Liver (tissue), 9 donors: ENCODE results near the gene IL3. TPM values are rescaled to one million over a fixed set of nuclear protein-coding genes. Genes with fewer than 3 reads are reported as not detected.

Source experiments
- DNase-seq: peaks from one replicate; pipeline ENCODE4 v3.0.0-alpha.2; 2017; ENCODE audit warnings: low spot score
- H3K27ac ChIP-seq, 2 donors: one replicate each; pipeline ENCODE4 v1.7.0; 2013; ENCODE audit warnings: inconsistent platforms in 2 of 2, low read length in 2 of 2, control low read depth in 1 of 2, low read depth in 1 of 2, mild to moderate bottlenecking in 1 of 2
- H3K27me3 ChIP-seq, 4 donors: one replicate each; pipeline versions ENCODE4 v1.6.1 to v1.7.0; 2013; ENCODE audit warnings: low read length in 3 of 4, inconsistent platforms in 1 of 4, mild to moderate bottlenecking in 1 of 4, moderate library complexity in 1 of 4; ENCODE audit not compliant: control insufficient read depth in 4 of 4, insufficient read depth in 4 of 4
- H3K36me3 ChIP-seq, 4 donors: one replicate each; pipeline versions ENCODE4 v1.6.1 to v1.7.0; 2013; ENCODE audit warnings: low read length in 3 of 4, mild to moderate bottlenecking in 3 of 4, low read depth in 1 of 4, moderate library complexity in 1 of 4; ENCODE audit not compliant: control insufficient read depth in 4 of 4, insufficient read depth in 3 of 4
- H3K4me1 ChIP-seq, 4 donors: one replicate each; pipeline versions ENCODE4 v1.6.1 to v1.7.0; 2013; ENCODE audit warnings: low read length in 3 of 4, mild to moderate bottlenecking in 3 of 4, moderate library complexity in 1 of 4; ENCODE audit not compliant: control insufficient read depth in 4 of 4, insufficient read depth in 4 of 4
- H3K4me3 ChIP-seq, 3 donors: one replicate each; pipeline versions ENCODE4 v1.6.1 to v1.7.0; 2013; ENCODE audit warnings: low read length in 3 of 3, control low read depth in 1 of 3, low read depth in 1 of 3, mild to moderate bottlenecking in 1 of 3
- H3K9ac ChIP-seq, 2 donors: one replicate each; pipeline ENCODE4 v1.7.0; 2013; ENCODE audit warnings: low read length in 2 of 2, mild to moderate bottlenecking in 2 of 2, moderate library complexity in 2 of 2, control low read depth in 1 of 2, low read depth in 1 of 2
- H3K9me3 ChIP-seq, 4 donors: one replicate each; pipeline versions ENCODE4 v1.6.1 to v1.7.0; 2013; ENCODE audit warnings: low read length in 3 of 4; ENCODE audit not compliant: control insufficient read depth in 4 of 4
- EGR1 ChIP-seq, 2 donors: IDR thresholded peaks; 2 replicates each; pipeline ENCODE4 v1.6.1; 2016 to 2018; ENCODE audit warnings: antibody characterized with exemption in 2 of 2, low read depth in 2 of 2
- GABPA ChIP-seq, 2 donors: IDR thresholded peaks in 1 of 2; conservative IDR thresholded peaks in 1 of 2; 2 replicates each; pipeline ENCODE4 v1.6.1; 2016; ENCODE audit warnings: antibody characterized with exemption in 2 of 2, mild to moderate bottlenecking in 1 of 2, moderate library complexity in 1 of 2
- HNF4G ChIP-seq: IDR thresholded peaks from 2 replicates; pipeline ENCODE4 v1.6.1; 2016; ENCODE audit warnings: antibody characterized with exemption
- JUND ChIP-seq, 2 donors: IDR thresholded peaks; 2 replicates each; pipeline ENCODE4 v1.6.1; 2016; ENCODE audit warnings: antibody characterized with exemption in 2 of 2
- RAD21 ChIP-seq, 2 donors: IDR thresholded peaks; 2 replicates each; pipeline ENCODE4 v1.6.1; 2016; ENCODE audit warnings: antibody characterized with exemption in 2 of 2, mild to moderate bottlenecking in 2 of 2
- RXRA ChIP-seq, 2 donors: IDR thresholded peaks; 2 replicates each; pipeline ENCODE4 v1.6.1; 2017 to 2018; ENCODE audit warnings: antibody characterized with exemption in 2 of 2, mild to moderate bottlenecking in 1 of 2
- SP1 ChIP-seq: IDR thresholded peaks from 2 replicates; pipeline ENCODE4 v1.6.1; 2018; ENCODE audit warnings: antibody characterized with exemption, mild to moderate bottlenecking
- TAF1 ChIP-seq: conservative IDR thresholded peaks from 2 replicates; pipeline ENCODE4 v1.6.1; 2016; ENCODE audit warnings: antibody characterized with exemption, mild to moderate bottlenecking
- WGBS: extraction: QIAGEN DNeasy Blood & Tissue Kit; methylation state at CpG from one replicate; pipeline ENCODE4 v1.1.7; 2013; 5-methylcytosine and 5-hydroxymethylcytosine counted together
- polyA plus RNA-seq, 2 donors: library from polyadenylated mRNA; stranded (reverse) in 1 of 2; unstranded in 1 of 2; fragments of 200-250 nt in 1 of 2; fragments of >200 nt in 1 of 2; fragmentation: Nextera tagmentation in 1 of 2; extraction: Ambion mirVana in 1 of 2; gene quantifications; one replicate each; pipeline versions ENCODE4 v1.2.1 to v1.2.3, GENCODE V29; 2013 to 2015
- total RNA-seq, 2 donors: library from RNA; depleted of rRNA; stranded (reverse); fragments of >200 nt; gene quantifications; one replicate each; pipeline ENCODE4 v1.2.3, GENCODE V29; 2014
- TF ChIP-seq, protein P1 (sequence below): fragments of 150-350 bp; IDR thresholded peaks from 2 replicates; pipeline ENCODE4 v1.5.1; 2017; ENCODE audit warnings: improper control_type of control experiment, low read depth, low read length; ENCODE audit not compliant: missing input control
- TF ChIP-seq, protein P2 (sequence below): IDR thresholded peaks from 2 replicates; pipeline ENCODE4 v1.6.1; 2016; ENCODE audit warnings: antibody characterized with exemption
- TF ChIP-seq, protein P3 (sequence below): IDR thresholded peaks from 2 replicates; pipeline ENCODE4 v1.6.1; 2016; ENCODE audit warnings: antibody characterized with exemption
- donor health status: healthy.
- donor health status: healthy.
- donor health status: healthy.
- donor health status: healthy.
- donor health status: healthy.

Gene IL3
- total and polyA plus RNA-seq, 4 donors: not detected

DNA sequence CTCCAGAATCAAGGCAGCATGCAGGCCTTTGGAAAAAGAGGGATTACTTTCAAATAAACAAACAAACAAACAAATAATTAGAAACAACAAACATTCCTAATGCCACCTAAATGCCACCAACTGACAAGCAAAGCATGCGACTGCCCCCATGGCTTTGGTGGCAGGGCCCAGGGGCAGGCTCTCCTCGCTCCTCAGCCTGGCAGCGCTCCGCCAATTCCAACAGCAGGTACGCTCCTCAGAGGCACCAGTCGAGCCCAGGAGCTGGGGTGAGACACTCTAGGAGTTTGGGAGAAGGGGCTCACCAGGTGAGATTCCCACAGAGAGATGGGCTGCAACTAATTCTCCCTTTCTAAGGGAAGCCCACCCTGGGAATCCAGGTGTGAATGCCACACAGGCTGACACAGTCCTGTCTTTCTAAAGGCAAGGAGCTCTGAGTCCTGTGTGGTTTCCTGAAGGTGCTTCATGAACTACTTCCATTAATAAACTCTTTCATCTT lies 41.0 kb downstream of the IL3 start (continued):
- no peak for TF ChIP-seq GABPA (IDR thresholded peaks at IDR 0.05 in 1 of 2, conservative IDR thresholded peaks at IDR 0.05 in 1 of 2)
- no peak for TF ChIP-seq SP1

DNA sequence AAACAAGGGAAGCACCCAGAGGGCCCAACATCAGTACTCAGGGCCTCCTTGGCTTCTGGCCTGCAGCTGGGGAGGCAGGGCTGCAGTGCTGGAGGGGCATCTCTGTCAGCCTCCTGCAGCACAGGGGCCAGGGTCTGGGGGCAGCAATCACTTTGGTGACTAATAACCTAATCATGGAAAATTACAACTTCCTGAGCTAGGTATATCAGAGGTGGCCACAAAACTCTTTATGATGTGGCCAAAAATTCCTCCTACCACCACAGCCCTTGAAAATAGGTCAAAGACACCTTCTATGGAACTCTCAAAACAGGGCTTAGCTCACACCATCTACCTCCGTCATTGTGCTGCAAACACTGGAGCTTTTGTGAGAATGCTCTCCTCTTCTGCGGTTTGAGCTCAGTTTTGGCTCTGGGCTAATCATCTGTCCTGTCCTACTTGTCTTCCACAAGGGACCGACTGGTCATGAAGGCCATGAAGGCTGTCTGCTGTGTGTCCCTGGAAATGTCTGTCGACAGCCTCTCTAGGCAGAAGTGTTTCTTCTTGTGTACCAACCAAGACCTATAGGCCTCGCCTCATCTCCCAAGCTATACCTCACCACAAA lies 41.7 kb downstream of the IL3 start:
- H3K27me3 ChIP-seq: no peaks in the 10 kb centered on the region
- H3K9ac ChIP-seq: no peak overlapping the region
- no peak for DNase-seq
- H3K27ac ChIP-seq: no peak overlapping the region
- WGBS: 90% methylated on average over 5 of the region's 5 CpGs
- no peak overlapping the region for H3K4me3 ChIP-seq
- H3K9me3 ChIP-seq: no peaks in the 10 kb centered on the region
- TF ChIP-seq SP1 (no peak), JUND (IDR thresholded peaks at IDR 0.05) (no peak), GABPA (IDR thresholded peaks at IDR 0.05 in 1 of 2, conservative IDR thresholded peaks at IDR 0.05 in 1 of 2) (no peak)
- TF ChIP-seq, protein P1, sequence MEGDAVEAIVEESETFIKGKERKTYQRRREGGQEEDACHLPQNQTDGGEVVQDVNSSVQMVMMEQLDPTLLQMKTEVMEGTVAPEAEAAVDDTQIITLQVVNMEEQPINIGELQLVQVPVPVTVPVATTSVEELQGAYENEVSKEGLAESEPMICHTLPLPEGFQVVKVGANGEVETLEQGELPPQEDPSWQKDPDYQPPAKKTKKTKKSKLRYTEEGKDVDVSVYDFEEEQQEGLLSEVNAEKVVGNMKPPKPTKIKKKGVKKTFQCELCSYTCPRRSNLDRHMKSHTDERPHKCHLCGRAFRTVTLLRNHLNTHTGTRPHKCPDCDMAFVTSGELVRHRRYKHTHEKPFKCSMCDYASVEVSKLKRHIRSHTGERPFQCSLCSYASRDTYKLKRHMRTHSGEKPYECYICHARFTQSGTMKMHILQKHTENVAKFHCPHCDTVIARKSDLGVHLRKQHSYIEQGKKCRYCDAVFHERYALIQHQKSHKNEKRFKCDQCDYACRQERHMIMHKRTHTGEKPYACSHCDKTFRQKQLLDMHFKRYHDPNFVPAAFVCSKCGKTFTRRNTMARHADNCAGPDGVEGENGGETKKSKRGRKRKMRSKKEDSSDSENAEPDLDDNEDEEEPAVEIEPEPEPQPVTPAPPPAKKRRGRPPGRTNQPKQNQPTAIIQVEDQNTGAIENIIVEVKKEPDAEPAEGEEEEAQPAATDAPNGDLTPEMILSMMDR: no peak
- TF ChIP-seq, protein P2, sequence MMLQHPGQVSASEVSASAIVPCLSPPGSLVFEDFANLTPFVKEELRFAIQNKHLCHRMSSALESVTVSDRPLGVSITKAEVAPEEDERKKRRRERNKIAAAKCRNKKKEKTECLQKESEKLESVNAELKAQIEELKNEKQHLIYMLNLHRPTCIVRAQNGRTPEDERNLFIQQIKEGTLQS: no peak
- no peaks in the 10 kb centered on the region for H3K36me3 ChIP-seq
- H3K4me1 ChIP-seq: peaks cover 0 to 6% (median 0%) of the 10 kb centered on the region in 4 donors

DNA sequence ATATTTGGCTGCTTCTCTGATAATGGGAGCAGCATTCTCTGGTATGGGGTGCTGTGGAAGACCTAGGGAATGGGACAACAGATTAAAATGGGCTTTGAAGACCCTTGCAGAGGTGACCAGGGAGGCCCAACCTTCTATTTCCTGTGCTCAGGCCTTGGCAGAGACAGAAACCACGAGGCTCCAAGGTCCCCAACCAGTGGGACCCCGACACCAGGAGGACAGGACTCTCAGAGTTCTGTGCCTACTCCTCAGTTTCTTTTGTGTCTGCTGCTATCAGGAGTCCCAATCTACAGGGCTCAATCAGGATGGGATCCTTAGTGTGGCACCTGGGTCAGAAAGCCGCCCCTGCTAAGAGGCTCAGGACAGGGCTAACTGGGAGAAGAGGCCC lies 42.5 kb downstream of the IL3 start:
- Histone ChIP-seq H3K9me3 (no peaks in the 10 kb centered on the region), H3K36me3 (no peaks in the 10 kb centered on the region), H3K4me1 (peaks cover 0 to 6% (median 0%) of the 10 kb centered on the region in 4 donors), H3K9ac (no peak overlapping the region), H3K4me3 (no peak overlapping the region), H3K27ac (peak overlapping the region; percentile 23 to 51), H3K27me3 (no peaks in the 10 kb centered on the region)
- 77% methylated on average over 3 of the region's 3 CpGs for WGBS
- TF ChIP-seq RXRA (IDR thresholded peaks at IDR 0.05) (no peak), SP1 (no peak), EGR1 (IDR thresholded peaks at IDR 0.05; ENCODE audit: low read depth in 2 of 2) (no peak), HNF4G (no peak), TAF1 (no peak), RAD21 (IDR thresholded peaks at IDR 0.05) (no peak)
- TF ChIP-seq, protein P1: no peak
- TF ChIP-seq, protein P3, sequence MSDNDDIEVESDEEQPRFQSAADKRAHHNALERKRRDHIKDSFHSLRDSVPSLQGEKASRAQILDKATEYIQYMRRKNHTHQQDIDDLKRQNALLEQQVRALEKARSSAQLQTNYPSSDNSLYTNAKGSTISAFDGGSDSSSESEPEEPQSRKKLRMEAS: no peak
- DNase-seq: no peak
